ENCODE data around the gene CARD14. TPM values are rescaled to one million over a fixed set of nuclear protein-coding genes. Genes with fewer than 3 reads are reported as not detected.

CARD14 gene
- total and polyA plus RNA-seq, 2 donors (not counting 1 experiment from before 2014, with no cell fraction given), result not detected

DNA sequence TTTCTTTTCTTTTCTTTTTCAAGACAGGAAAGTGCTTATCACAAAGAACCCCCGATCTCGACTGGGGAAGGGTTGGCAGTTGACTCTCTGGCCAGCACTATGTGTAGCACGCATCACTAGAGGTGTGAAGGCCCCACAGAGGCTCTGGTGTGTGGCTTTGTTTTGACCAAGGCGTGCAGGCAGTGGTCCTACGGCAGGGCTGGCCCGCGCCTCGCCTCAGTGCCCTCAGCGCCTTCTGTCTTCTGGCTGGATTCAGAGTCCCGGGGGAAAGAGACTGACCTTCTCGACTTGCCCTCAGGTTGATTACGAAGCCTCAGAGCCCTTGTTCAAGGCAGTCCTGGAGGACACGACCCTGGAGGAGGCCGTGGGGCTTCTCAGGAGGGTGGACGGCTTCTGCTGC is 31.6 kb downstream of the CARD14 start:
- ChIA-PET POLR2A (no interaction called here), CTCF (no interaction called here)
- Histone ChIP-seq H3K4me3 (ENCODE audit: control extremely low read depth in 1 of 5, extremely low read depth in 1 of 5, insufficient read depth in 1 of 5, low read depth in 2 of 5, low read length in 4 of 5) (no peak overlapping the region), H3K27me3 (replicated peaks in 1 of 4; ENCODE audit: control extremely low read depth in 1 of 4, control insufficient read depth in 3 of 4, insufficient read depth in 4 of 4, low read length in 3 of 4) (no peaks in the 10 kb centered on the region), H3K4me1 (ENCODE audit: control insufficient read depth in 2 of 2, insufficient read depth in 2 of 2, low read length in 2 of 2) (no peaks in the 10 kb centered on the region), H3K36me3 (replicated peaks in 1 of 2; ENCODE audit: control extremely low read depth in 1 of 2, control insufficient read depth in 1 of 2, extremely low read depth in 1 of 2, insufficient read depth in 2 of 2, low read length in 1 of 2) (no peaks in the 10 kb centered on the region), H3K27ac (ENCODE audit: low read length in 2 of 2) (no peak overlapping the region), H3K79me2 (ENCODE audit: control insufficient read depth, insufficient read depth, low read length) (no peaks in the 10 kb centered on the region), H3K9me3 (ENCODE audit: control extremely low read depth in 1 of 3, control insufficient read depth in 2 of 3, insufficient read depth in 1 of 3, low read length in 2 of 3) (no peaks in the 10 kb centered on the region), H3K4me2 (replicated peaks; ENCODE audit: low read depth, low read length, poor library complexity, severe bottlenecking) (no peak overlapping the region), H3K9ac (ENCODE audit: low read length) (no peak overlapping the region), H2AFZ (ENCODE audit: insufficient read depth, low read depth, low read length, poor library complexity, severe bottlenecking) (no peak overlapping the region), H4K20me1 (ENCODE audit: control insufficient read depth, insufficient read depth, low read length, poor library complexity, severe bottlenecking) (no peaks in the 10 kb centered on the region)
- Mint-ChIP-seq H3K27ac (no peak overlapping the region), H3K27me3 (no peaks in the 10 kb centered on the region), H3K4me3 (no peak overlapping the region), H3K9me3 (ENCODE audit: insufficient read depth) (no peaks in the 10 kb centered on the region), H3K4me1 (no peaks in the 10 kb centered on the region)
- DNase-seq (no peak), ATAC-seq (ENCODE audit: low read depth) (no peak)
- no peak for TF ChIP-seq CTCF (IDR thresholded peaks at IDR 0.05)
- no peak for TF ChIP-seq EZH2 (IDR thresholded peaks at IDR 0.05; ENCODE audit: borderline replicate concordance, insufficient read depth, low read depth, low read length, poor library complexity, severe bottlenecking)
- 93% methylated on average over 15 of the region's 15 CpGs for WGBS (ENCODE audit: insufficient coverage)
- intact Hi-C loops (cut with micrococcal nuclease), result no loop called here

DNA sequence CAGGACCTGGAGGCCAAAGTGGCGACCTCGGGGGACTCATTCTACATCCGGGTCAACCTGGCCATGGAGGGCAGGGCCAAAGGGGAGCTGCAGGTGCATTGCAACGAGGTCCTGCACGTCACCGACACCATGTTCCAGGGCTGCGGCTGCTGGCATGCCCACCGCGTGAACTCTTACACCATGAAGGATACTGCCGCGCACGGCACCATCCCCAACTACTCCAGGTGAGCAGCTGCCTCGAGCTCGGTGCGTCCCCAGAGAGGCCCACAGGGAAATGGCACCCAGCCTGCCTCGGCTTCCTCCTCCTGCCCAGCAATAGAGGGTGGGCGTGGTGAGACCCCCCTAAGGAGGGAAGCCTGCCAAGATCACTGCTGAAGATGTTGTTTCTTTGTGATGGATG is 32.4 kb downstream of the CARD14 start:
- intact Hi-C loops (cut with micrococcal nuclease), result no loop called here
- Histone ChIP-seq H3K27me3 (replicated peaks in 1 of 4; ENCODE audit: control extremely low read depth in 1 of 4, control insufficient read depth in 3 of 4, insufficient read depth in 4 of 4, low read length in 3 of 4) (no peaks in the 10 kb centered on the region), H3K79me2 (ENCODE audit: control insufficient read depth, insufficient read depth, low read length) (no peaks in the 10 kb centered on the region), H3K36me3 (replicated peaks in 1 of 2; ENCODE audit: control extremely low read depth in 1 of 2, control insufficient read depth in 1 of 2, extremely low read depth in 1 of 2, insufficient read depth in 2 of 2, low read length in 1 of 2) (no peaks in the 10 kb centered on the region), H3K9me3 (ENCODE audit: control extremely low read depth in 1 of 3, control insufficient read depth in 2 of 3, insufficient read depth in 1 of 3, low read length in 2 of 3) (no peaks in the 10 kb centered on the region), H3K4me3 (ENCODE audit: control extremely low read depth in 1 of 5, extremely low read depth in 1 of 5, insufficient read depth in 1 of 5, low read depth in 2 of 5, low read length in 4 of 5) (no peak overlapping the region), H3K4me2 (replicated peaks; ENCODE audit: low read depth, low read length, poor library complexity, severe bottlenecking) (no peak overlapping the region), H3K27ac (ENCODE audit: low read length in 2 of 2) (no peak overlapping the region), H3K9ac (ENCODE audit: low read length) (no peak overlapping the region), H2AFZ (ENCODE audit: insufficient read depth, low read depth, low read length, poor library complexity, severe bottlenecking) (no peak overlapping the region), H4K20me1 (ENCODE audit: control insufficient read depth, insufficient read depth, low read length, poor library complexity, severe bottlenecking) (no peaks in the 10 kb centered on the region), H3K4me1 (ENCODE audit: control insufficient read depth in 2 of 2, insufficient read depth in 2 of 2, low read length in 2 of 2) (no peaks in the 10 kb centered on the region)
- Mint-ChIP-seq H3K27ac (no peak overlapping the region), H3K4me3 (no peak overlapping the region), H3K27me3 (no peaks in the 10 kb centered on the region), H3K4me1 (no peaks in the 10 kb centered on the region), H3K9me3 (ENCODE audit: insufficient read depth) (no peaks in the 10 kb centered on the region)
- no peak for TF ChIP-seq EZH2 (IDR thresholded peaks at IDR 0.05; ENCODE audit: borderline replicate concordance, insufficient read depth, low read depth, low read length, poor library complexity, severe bottlenecking)
- no peak for TF ChIP-seq CTCF (IDR thresholded peaks at IDR 0.05)
- WGBS (ENCODE audit: insufficient coverage), result 92% methylated on average over 12 of the region's 17 CpGs
- DNase-seq, result no peak
- ChIA-PET CTCF (interaction anchor here (0.8 kb wide), 1 partner anchor 50 kb away, joined by 3 read pairs; no protein-coding TSS in a partner anchor), POLR2A (interaction anchor here (0.6 kb wide), 1 partner anchor 1018 kb away, joined by 17 read pairs; no protein-coding TSS in a partner anchor)
- no peak for ATAC-seq (ENCODE audit: low read depth)

All from B cell (primary cell).